ENCODE measurements around the gene ARHGAP26.

DNA sequence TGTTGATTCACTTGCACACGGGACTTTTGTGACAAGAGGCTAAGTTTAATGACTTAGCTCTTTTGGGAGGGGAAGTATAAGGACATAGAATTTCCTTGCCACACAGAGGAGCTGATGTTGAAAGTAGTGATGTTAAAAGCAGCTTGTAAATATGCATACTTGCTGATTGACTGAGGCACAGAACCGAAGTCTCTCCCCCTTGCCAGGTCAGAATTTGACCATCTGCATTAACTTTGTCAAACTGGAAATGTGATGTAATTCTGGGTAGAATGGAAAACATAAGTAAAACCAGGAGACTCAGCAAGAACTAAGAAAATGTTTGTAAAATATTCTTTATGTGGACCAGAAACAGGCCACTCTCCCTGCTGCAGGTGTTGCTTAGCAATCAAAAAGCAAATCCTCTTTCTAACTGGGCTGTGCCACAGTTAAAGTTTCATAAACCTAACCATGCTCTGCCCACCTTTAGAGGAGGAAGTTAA is 349.2 kb downstream of the ARHGAP26 start:
- TF ChIP-seq, protein P1, sequence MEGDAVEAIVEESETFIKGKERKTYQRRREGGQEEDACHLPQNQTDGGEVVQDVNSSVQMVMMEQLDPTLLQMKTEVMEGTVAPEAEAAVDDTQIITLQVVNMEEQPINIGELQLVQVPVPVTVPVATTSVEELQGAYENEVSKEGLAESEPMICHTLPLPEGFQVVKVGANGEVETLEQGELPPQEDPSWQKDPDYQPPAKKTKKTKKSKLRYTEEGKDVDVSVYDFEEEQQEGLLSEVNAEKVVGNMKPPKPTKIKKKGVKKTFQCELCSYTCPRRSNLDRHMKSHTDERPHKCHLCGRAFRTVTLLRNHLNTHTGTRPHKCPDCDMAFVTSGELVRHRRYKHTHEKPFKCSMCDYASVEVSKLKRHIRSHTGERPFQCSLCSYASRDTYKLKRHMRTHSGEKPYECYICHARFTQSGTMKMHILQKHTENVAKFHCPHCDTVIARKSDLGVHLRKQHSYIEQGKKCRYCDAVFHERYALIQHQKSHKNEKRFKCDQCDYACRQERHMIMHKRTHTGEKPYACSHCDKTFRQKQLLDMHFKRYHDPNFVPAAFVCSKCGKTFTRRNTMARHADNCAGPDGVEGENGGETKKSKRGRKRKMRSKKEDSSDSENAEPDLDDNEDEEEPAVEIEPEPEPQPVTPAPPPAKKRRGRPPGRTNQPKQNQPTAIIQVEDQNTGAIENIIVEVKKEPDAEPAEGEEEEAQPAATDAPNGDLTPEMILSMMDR (optimal IDR thresholded peaks at IDR 0.05 in 1 of 3, IDR thresholded peaks at IDR 0.05 in 1 of 3, conservative IDR thresholded peaks at IDR 0.05 in 1 of 3; ENCODE audit: extremely low read depth in 1 of 3, insufficient read depth in 2 of 3, low read length in 3 of 3), result no peak
- no peak for TF ChIP-seq EZH2 (IDR thresholded peaks at IDR 0.05; ENCODE audit: low read length)

Data from keratinocyte (primary cell).